GM13976 (cell line): ENCODE results near the gene NLRP7.
"Not testable (repeated sequence)": the region's sequence is repeated elsewhere in the genome, so short reads cannot be mapped to it uniquely, and the experiment has no call there.

Experiments used
- DNase-seq: peaks from one replicate; pipeline ENCODE4 v3.0.0; 2012; ENCODE audit warnings: low spot score
- in situ Hi-C: fragments of 300-500 bp; cut with MboI; formaldehyde crosslinking; loops from one replicate; pipeline ENCODE4 v1.12.0; 2022; ENCODE audit warnings: low sequenced_read_pairs, mixed read lengths, inconsistent platforms; ENCODE audit not compliant: unreplicated experiment
- TF ChIP-seq, protein P1 (sequence below): IDR thresholded peaks from 2 replicates; pipeline ENCODE4 v1.5.1; 2012; ENCODE audit warnings: borderline replicate concordance, mild to moderate bottlenecking; ENCODE audit not compliant: insufficient read depth; ENCODE audit errors: extremely low read depth, missing control alignments, control extremely low read depth

Gene NLRP7

GRCh38 chr19:54928299-54928698 is 19.0 kb downstream of the NLRP7 start:
- no peak for DNase-seq
- TF ChIP-seq, protein P1, sequence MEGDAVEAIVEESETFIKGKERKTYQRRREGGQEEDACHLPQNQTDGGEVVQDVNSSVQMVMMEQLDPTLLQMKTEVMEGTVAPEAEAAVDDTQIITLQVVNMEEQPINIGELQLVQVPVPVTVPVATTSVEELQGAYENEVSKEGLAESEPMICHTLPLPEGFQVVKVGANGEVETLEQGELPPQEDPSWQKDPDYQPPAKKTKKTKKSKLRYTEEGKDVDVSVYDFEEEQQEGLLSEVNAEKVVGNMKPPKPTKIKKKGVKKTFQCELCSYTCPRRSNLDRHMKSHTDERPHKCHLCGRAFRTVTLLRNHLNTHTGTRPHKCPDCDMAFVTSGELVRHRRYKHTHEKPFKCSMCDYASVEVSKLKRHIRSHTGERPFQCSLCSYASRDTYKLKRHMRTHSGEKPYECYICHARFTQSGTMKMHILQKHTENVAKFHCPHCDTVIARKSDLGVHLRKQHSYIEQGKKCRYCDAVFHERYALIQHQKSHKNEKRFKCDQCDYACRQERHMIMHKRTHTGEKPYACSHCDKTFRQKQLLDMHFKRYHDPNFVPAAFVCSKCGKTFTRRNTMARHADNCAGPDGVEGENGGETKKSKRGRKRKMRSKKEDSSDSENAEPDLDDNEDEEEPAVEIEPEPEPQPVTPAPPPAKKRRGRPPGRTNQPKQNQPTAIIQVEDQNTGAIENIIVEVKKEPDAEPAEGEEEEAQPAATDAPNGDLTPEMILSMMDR: no peak
- in situ Hi-C loops: no loop called here

- TF ChIP-seq, protein P1: no peak
- in situ Hi-C loops: loop anchor here (25.0 kb wide), 1 partner anchor 436 kb away; no protein-coding TSS in a partner anchor
- DNase-seq: no peak
These were observed 24.1 kb downstream of the NLRP7 start for GRCh38 chr19:54923276-54923675.

GRCh38 chr19:54921082-54921481 is 26.2 kb downstream of the NLRP7 start:
- in situ Hi-C loops: loop anchor here (25.0 kb wide), 1 partner anchor 434 kb away; no protein-coding TSS in a partner anchor
- TF ChIP-seq, protein P1: no peak
- DNase-seq: no peak

GRCh38 chr19:54919646-54920563 is 27.4 kb downstream of the NLRP7 start:
- not testable (repeated sequence) for DNase-seq

DNA sequence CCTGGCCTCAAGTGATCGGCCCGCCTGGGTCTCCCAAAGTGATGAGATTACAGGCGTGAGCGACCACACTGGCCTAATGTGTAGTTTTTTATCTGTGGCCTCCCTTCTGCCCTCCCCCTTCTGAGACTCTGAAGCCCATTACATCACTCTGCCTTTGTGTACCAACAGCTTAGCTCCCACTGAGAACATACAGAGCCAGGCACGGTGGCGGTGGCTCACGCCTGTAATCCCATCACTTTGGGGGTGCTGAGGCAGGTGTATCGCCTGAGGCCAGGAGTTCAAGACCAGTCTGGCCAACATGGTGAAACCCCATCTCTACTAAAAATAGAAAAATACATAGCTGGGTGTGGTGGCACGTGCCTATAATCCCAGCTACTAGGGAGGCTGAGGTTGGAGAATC is 28.8 kb downstream of the NLRP7 start:
- in situ Hi-C loops: loop anchor here (25.0 kb wide), 1 partner anchor 431 kb away; no protein-coding TSS in a partner anchor
- TF ChIP-seq, protein P1: no peak
- DNase-seq: no peak

More at GRCh38 chr19:54919646-54920563, 27.4 kb downstream of the NLRP7 start:
- in situ Hi-C loops: loop anchor here (25.0 kb wide), 1 partner anchor 433 kb away; no protein-coding TSS in a partner anchor

DNA sequence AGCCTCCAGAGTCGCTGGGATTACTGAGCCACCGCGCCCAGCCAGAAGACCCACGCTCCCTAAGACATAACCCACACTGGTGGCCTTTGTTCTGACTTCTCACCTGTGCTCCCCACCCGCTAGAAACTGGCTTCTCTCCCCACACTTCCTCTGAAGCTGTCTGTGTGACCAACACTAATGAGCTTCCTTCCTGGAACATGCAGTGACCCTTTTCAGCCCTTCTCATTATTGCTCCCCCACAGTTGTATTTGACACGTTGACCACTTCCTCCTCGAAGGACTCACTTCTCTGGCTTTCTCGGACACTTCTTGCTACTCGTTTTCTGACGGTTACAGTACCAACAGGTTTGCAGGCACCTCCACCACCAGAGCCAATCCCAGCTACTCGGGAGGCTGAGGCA is 30.5 kb downstream of the NLRP7 start:
- DNase-seq: peak; percentile 55

GRCh38 chr19:54907899-54908298 is 39.4 kb downstream of the NLRP7 start:
- in situ Hi-C loops: loop anchor here (25.0 kb wide), 1 partner anchor 421 kb away; no protein-coding TSS in a partner anchor
- not testable (repeated sequence) for DNase-seq

More for the DNA sequence above, 30.5 kb downstream of the NLRP7 start:
- in situ Hi-C loops: loop anchor here (25.0 kb wide), 1 partner anchor 430 kb away; no protein-coding TSS in a partner anchor
- TF ChIP-seq, protein P1: no peak
